K562 (cell line): Measurements from ENCODE around the gene WDR45. TPM values are rescaled to one million over a fixed set of nuclear protein-coding genes. Genes with fewer than 3 reads are reported as not detected.

Experiments
- ARID1B ChIP-seq: fragments of 450-650 bp; IDR thresholded peaks from 2 replicates; pipeline ENCODE4 v1.6.1; 2016; ENCODE audit warnings: antibody characterized with exemption, mild to moderate bottlenecking, inconsistent platforms
- C11orf30 ChIP-seq: fragments of 450-650 bp; IDR thresholded peaks from 2 replicates; pipeline ENCODE4 v1.6.1; 2016; ENCODE audit warnings: low read depth, mild to moderate bottlenecking
- CBX8 ChIP-seq: fragments of 200-600 bp; sonication (generic); IDR thresholded peaks from 2 replicates; pipeline ENCODE4 v1.6.1; 2012; ENCODE audit warnings: borderline replicate concordance, mixed run types, low read depth, mild to moderate bottlenecking, moderate library complexity, mixed read lengths, low read length, control low read depth, inconsistent platforms; ENCODE audit not compliant: poor library complexity, severe bottlenecking; ENCODE audit errors: extremely low read depth
- CHD2 ChIP-seq: IDR thresholded peaks from 2 replicates; pipeline ENCODE4 v1.6.1; 2011; ENCODE audit warnings: low read depth, low read length
- CTCFL ChIP-seq: IDR thresholded peaks from 2 replicates; pipeline ENCODE4 v1.6.1; 2011; ENCODE audit warnings: borderline replicate concordance, low read depth, mild to moderate bottlenecking, moderate library complexity, low read length; ENCODE audit not compliant: insufficient read depth, poor library complexity, severe bottlenecking
- EP300 ChIP-seq: IDR thresholded peaks from 2 replicates; pipeline ENCODE4 v1.6.1; 2012; ENCODE audit warnings: low read length, improper control_type of control experiment
- KDM5B ChIP-seq: fragments of 200-600 bp; sonication (generic); IDR thresholded peaks from 2 replicates; pipeline ENCODE4 v1.6.1; 2012; ENCODE audit warnings: low read depth, mild to moderate bottlenecking, moderate library complexity, low read length, control low read depth, inconsistent platforms; ENCODE audit not compliant: insufficient replicate concordance
- NEUROD1 ChIP-seq: fragments of 150-350 bp; IDR thresholded peaks from 2 replicates; pipeline ENCODE4 v1.6.1; 2014; ENCODE audit warnings: borderline replicate concordance, low read length, low read depth; ENCODE audit not compliant: partially characterized antibody
- NR4A1 ChIP-seq, 2 experiments: fragments of 250-450 bp in 1 of 2; fragments of 450-650 bp in 1 of 2; sonication (Bioruptor Pico) in 1 of 2; IDR thresholded peaks; 2 replicates each; pipeline versions ENCODE4 v1.4.0 to v1.6.1; 2016 to 2020; ENCODE audit warnings: mild to moderate bottlenecking in 2 of 2, missing compliant biosample characterization in 1 of 2, missing genetic modification characterization in 1 of 2, moderate library complexity in 1 of 2
- PBX2 ChIP-seq, 2 experiments: IDR thresholded peaks in 1 of 2; conservative IDR thresholded peaks in 1 of 2; 2 replicates each; pipeline ENCODE4 v1.6.1; 2016; ENCODE audit warnings: low read depth in 2 of 2, mild to moderate bottlenecking in 1 of 2, missing compliant biosample characterization in 1 of 2, missing genetic modification characterization in 1 of 2, moderate library complexity in 1 of 2
- PREB ChIP-seq: sonication (generic); formaldehyde crosslinking; IDR thresholded peaks from 2 replicates; pipeline ENCODE4 v1.8.1; 2023; ENCODE audit warnings: mild to moderate bottlenecking, missing genetic modification reagents
- RBM14 ChIP-seq: fragments of 200-400 bp; formaldehyde crosslinking; IDR thresholded peaks from 2 replicates; pipeline ENCODE4 v1.6.1; 2018; ENCODE audit warnings: low read depth, mild to moderate bottlenecking, low read length, moderate library complexity, borderline replicate concordance; ENCODE audit not compliant: insufficient read depth
- USF2 ChIP-seq: sonication (generic); formaldehyde crosslinking; IDR thresholded peaks from 2 replicates; pipeline ENCODE4 v1.5.0; 2020; ENCODE audit warnings: missing genetic modification reagents
- ZBTB1 ChIP-seq: sonication (generic); formaldehyde crosslinking; IDR thresholded peaks from 2 replicates; pipeline ENCODE4 v1.8.1; 2023; ENCODE audit warnings: missing genetic modification reagents, low read depth, mild to moderate bottlenecking, borderline replicate concordance
- ZNF133 ChIP-seq: fragments of 250-450 bp; sonication (Bioruptor Pico); IDR thresholded peaks from 2 replicates; pipeline ENCODE4 v1.4.0; 2020; ENCODE audit warnings: mild to moderate bottlenecking
- ZNF143 ChIP-seq: sonication (generic); formaldehyde crosslinking; IDR thresholded peaks from 2 replicates; pipeline ENCODE4 v1.9.0; 2022; ENCODE audit warnings: mild to moderate bottlenecking, missing genetic modification reagents
- ZNF347 ChIP-seq: fragments of 450-650 bp; formaldehyde crosslinking; IDR thresholded peaks from 2 replicates; pipeline ENCODE4 v1.4.0; 2020; ENCODE audit warnings: low read depth, mild to moderate bottlenecking, moderate library complexity
- ZNF507 ChIP-seq: conservative IDR thresholded peaks from 2 replicates; pipeline ENCODE4 v1.6.1; 2017; ENCODE audit warnings: missing genetic modification characterization, missing compliant biosample characterization
- ZNF77 ChIP-seq: fragments of 250-450 bp; sonication (Bioruptor Pico); IDR thresholded peaks from 2 replicates; pipeline ENCODE4 v1.5.0; 2020
- polyA plus RNA-seq, 8 experiments: library from polyadenylated mRNA; depleted of rRNA in 4 of 8; stranded (reverse) in 5 of 8; unstranded in 3 of 8; fragments of >200 nt; fragmentation: Nextera tagmentation in 2 of 8; fragmentation: Illumina TruSeq in 1 of 8; extraction: Ambion mirVana in 2 of 8; extraction: Trizol in 1 of 8; gene quantifications; 2 replicates each; pipeline versions ENCODE4 v1.2.1 to v1.2.3, GENCODE V29; 2011 to 2014; ENCODE audit warnings: inconsistent platforms in 1 of 8, missing spikeins in 1 of 8
- total RNA-seq, 7 experiments: library from RNA; depleted of rRNA in 6 of 7; stranded (reverse); fragments of >200 nt in 6 of 7; fragmentation: Illumina TruSeq in 2 of 7; extraction: Trizol in 2 of 7; gene quantifications; 2 replicates each; pipeline versions ENCODE4 v1.2.1 to v1.2.3, GENCODE V29; 2011 to 2021; ENCODE audit warnings: low replicate concordance in 1 of 7

WDR45 gene
- total and polyA plus RNA-seq, 9 of the 15 experiments (the other 6 are each of a cell fraction or from before 2014, with no cell fraction given): 19.4 to 136 (median 59.7) TPM

GRCh38 chrX:49043220-49043986 lies 36.3 kb downstream of the WDR45 start, which contains the start of gene TFE3 (continued):
- TF ChIP-seq C11orf30: peak; percentile 28; the same call in 1 of the 2 replicates
- no peak for TF ChIP-seq CHD2
- no peak for TF ChIP-seq CBX8
- TF ChIP-seq ZNF143 (CRISPR knock-in tag): no peak
- no peak for TF ChIP-seq PREB
- TF ChIP-seq CTCFL: no peak
- peak; percentile 29 for TF ChIP-seq NEUROD1
- TF ChIP-seq KDM5B: no peak
- no peak for TF ChIP-seq NR4A1 (CRISPR knock-in tag; IDR thresholded peaks at IDR 0.05)
- TF ChIP-seq NR4A1 (tag; IDR thresholded peaks at IDR 0.05): no peak
- TF ChIP-seq RBM14: no peak
- TF ChIP-seq ZBTB1 (CRISPR knock-in tag): no peak
- no peak for TF ChIP-seq ZNF133 (CRISPR knock-in tag)
- TF ChIP-seq PBX2 (CRISPR knock-in tag; IDR thresholded peaks at IDR 0.05; ENCODE audit: low read depth): no peak
- TF ChIP-seq PBX2 (tag; conservative IDR thresholded peaks at IDR 0.05; ENCODE audit: low read depth): peak; percentile 36; the same call in 1 of the 2 replicates
- TF ChIP-seq ZNF347 (CRISPR knock-in tag): no peak
- TF ChIP-seq EP300: peak; percentile 20; the same call in 1 of the 2 replicates
- TF ChIP-seq ZNF507: no peak
- TF ChIP-seq ZNF77 (CRISPR knock-in tag): no peak
- TF ChIP-seq ARID1B: peak; percentile 51; the same call in 1 of the 2 replicates
- no peak for TF ChIP-seq USF2
